Spleen (tissue), 11 donors: Measurements from ENCODE around the gene SPDYE2B. TPM values are rescaled to one million over a fixed set of nuclear protein-coding genes. Genes with fewer than 3 reads are reported as not detected.
A peak's percentile ranks its signal among the peaks of the same experiment; 100 is the strongest.
"Not testable (repeated sequence)": the region's sequence is repeated elsewhere in the genome, so short reads cannot be mapped to it uniquely, and the experiment has no call there.

Source experiments
- DNase-seq: peaks from one replicate; pipeline ENCODE4 v3.0.0-alpha.2; 2020
- H3K27ac ChIP-seq, 8 donors: fragments of 200-600 bp; sonication (generic) in 7 of 8; 1 replicate in 4 of 8; 2 replicates in 4 of 8; pipeline versions ENCODE4 v1.5.0 to v1.8.0; 2016 to 2021; ENCODE audit warnings: inconsistent platforms in 4 of 8, mild to moderate bottlenecking in 4 of 8, moderate library complexity in 1 of 8
- H3K27me3 ChIP-seq, 7 donors: fragments of 200-600 bp; sonication (generic) in 6 of 7; replicated peaks in 1 of 7; 1 replicate in 4 of 7; 2 replicates in 3 of 7; pipeline versions ENCODE4 v1.5.0 to v1.8.0; 2016 to 2021; ENCODE audit warnings: inconsistent platforms in 3 of 7, mild to moderate bottlenecking in 1 of 7
- H3K36me3 ChIP-seq, 6 donors: fragments of 200-600 bp; sonication (generic) in 5 of 6; 1 replicate in 4 of 6; 2 replicates in 2 of 6; pipeline versions ENCODE4 v1.5.0 to v1.8.0; 2016 to 2021; ENCODE audit warnings: inconsistent platforms in 2 of 6
- H3K4me1 ChIP-seq, 6 donors: fragments of 200-600 bp; sonication (generic) in 5 of 6; 1 replicate in 3 of 6; 2 replicates in 3 of 6; pipeline versions ENCODE4 v1.5.0 to v1.8.0; 2016 to 2021; ENCODE audit warnings: inconsistent platforms in 3 of 6
- H3K4me3 ChIP-seq, 8 donors: fragments of 200-600 bp; sonication (generic) in 7 of 8; 1 replicate in 4 of 8; 2 replicates in 4 of 8; pipeline versions ENCODE4 v1.5.0 to v1.8.0; 2016 to 2021; ENCODE audit warnings: inconsistent platforms in 4 of 8, mild to moderate bottlenecking in 4 of 8, moderate library complexity in 2 of 8
- H3K9me3 ChIP-seq, 8 donors: fragments of 200-600 bp; sonication (generic) in 7 of 8; 1 replicate in 4 of 8; 2 replicates in 4 of 8; pipeline versions ENCODE4 v1.5.0 to v1.8.0; 2016 to 2021; ENCODE audit warnings: inconsistent platforms in 4 of 8
- WGBS, 5 donors: extraction: QIAGEN DNeasy Blood & Tissue Kit in 3 of 5; methylation state at CpG; one replicate each; pipeline versions ENCODE4 v1.1.5 to v1.1.7; 2013 to 2018; 5-methylcytosine and 5-hydroxymethylcytosine counted together
- intact Hi-C: fragments of 100-400 bp; cut with DNase I; formaldehyde crosslinking; loops from one replicate; pipeline ENCODE4 v1.15.0; 2023; ENCODE audit warnings: low total_unique reads
- polyA plus RNA-seq, 3 donors: library from polyadenylated mRNA; stranded (reverse); fragments of 200-250 nt; gene quantifications; one replicate each; pipeline ENCODE4 v1.2.1, GENCODE V29; 2013
- total RNA-seq, 7 donors: library from RNA; depleted of rRNA in 3 of 7; stranded (reverse); fragments of >200 nt in 3 of 7; fragmentation: NEBNext Ultra II Directional in 4 of 7; extraction: Animal tissue kit (Norgen Biotek cat#: 25700) in 4 of 7; gene quantifications; one replicate each; pipeline versions ENCODE4 v1.1.0 to v1.2.1, GENCODE V29; 2016 to 2021
- donor health status: healthy with polysubstance abuse.
- donor health status: DM: no; HTN: no; CAD: no; lungs with moderate emphysema.
- donor health status: DM: no; HTN: no; CAD: no.
- donor health status: Bipolar disorder and iron deficiency.
- donor health status: healthy.
- donor health status: DM: no; HTN: no; CAD: no.
- donor health status: DM: yes; HTN: yes; CAD: no.

Gene SPDYE2B
- total and polyA plus RNA-seq, 10 donors: not detected

DNA sequence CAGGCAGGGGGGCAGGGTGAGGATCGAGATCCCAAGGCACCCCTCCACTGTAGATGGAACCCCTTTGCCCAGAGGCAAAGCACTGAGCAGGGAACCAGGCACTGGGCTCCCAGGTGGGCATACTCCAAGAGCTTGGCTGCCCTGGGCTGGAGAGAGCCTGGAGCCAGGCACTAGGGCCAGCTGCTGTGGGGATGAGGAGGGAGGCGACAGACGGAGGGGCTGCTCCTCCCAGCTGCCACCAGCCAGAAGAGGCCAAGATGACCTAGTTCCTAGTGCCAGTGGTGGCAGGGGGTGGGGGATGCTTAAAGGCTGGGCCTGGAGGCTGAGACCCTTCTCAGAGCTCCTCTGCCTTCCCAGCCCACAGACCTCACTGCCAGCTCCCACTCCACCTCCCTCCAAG is 35.2 kb upstream of the SPDYE2B start:
- H3K27ac ChIP-seq, H3K9me3 ChIP-seq, intact Hi-C loops, DNase-seq, H3K4me3 ChIP-seq, H3K27me3 ChIP-seq, H3K4me1 ChIP-seq, H3K36me3 ChIP-seq: not testable (repeated sequence)
- WGBS, 5 donors: no CpG with 5 or more reads among the region's 3 CpGs

DNA sequence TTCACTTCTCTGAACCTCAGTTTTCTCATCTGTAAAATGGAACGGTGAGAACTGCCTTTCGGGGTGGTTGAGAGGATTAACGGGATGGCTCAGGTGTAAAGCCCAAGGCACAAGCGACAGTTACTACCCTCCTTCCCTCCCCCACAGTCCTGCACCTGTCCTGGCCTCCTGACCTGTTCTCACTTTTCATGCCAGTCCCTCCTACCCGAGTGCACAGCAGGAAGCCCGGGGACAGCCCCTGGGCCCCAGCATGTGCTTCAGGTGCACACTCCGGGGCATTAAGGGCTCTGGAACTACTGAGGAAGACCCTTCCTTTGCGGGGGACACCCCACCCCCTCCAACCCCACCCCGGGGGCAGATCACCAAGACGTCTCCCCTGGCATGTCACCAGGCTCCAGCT is 34.2 kb upstream of the SPDYE2B start:
- intact Hi-C loops, H3K4me3 ChIP-seq, DNase-seq, H3K27ac ChIP-seq, H3K4me1 ChIP-seq, H3K9me3 ChIP-seq, H3K27me3 ChIP-seq, H3K36me3 ChIP-seq: not testable (repeated sequence)
- WGBS, 5 donors: no CpG with 5 or more reads among the region's 10 CpGs

DNA sequence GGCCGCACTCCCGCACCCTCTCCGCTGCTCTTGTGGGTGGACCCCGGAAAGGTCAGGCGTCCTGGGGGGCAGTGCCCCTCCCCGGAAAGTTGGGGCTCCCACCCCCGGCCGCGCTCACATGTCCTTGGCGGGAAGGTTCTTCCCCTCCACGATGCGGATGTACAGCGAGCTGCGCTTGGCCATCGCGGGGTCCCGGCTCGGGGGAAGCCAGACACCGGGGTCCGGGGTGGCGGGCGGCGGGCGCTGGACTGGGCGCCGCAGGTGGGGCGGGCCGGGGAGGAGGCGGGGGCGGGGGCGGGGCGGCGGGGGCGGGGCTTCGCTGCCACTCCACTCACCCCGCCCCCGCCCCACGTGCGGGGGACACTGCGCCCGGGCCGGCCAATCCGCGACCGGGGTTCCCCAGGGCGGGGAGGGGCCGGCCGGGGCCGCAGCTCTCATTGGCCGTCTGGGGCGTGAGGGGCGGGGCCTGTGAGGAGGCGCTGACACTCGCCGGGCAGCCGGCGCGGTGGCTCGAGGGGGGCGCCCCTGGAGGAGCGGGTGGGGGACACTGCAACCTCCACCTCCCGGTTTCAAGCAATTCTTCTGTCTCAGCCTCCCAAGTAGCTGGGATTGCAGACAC is 33.5 kb upstream of the SPDYE2B start, which contains the start of gene RASA4:
RASA4 (minus strand) TSS at position 250 of the 619 bp plus-strand sequence; CDS start at position 183, 67 bp downstream.
- H3K4me1 ChIP-seq, H3K9me3 ChIP-seq, H3K27me3 ChIP-seq, intact Hi-C loops, H3K36me3 ChIP-seq, H3K27ac ChIP-seq: not testable (repeated sequence)
- DNase-seq: peak; percentile 90
- H3K4me3 ChIP-seq: peak within 1 kb of the TSS in 6 of 8 donors; percentile 35 to 63 (median 44)
- 0 to 1% (median 0%) methylated on average over 16 to 24 of the region's 62 CpGs; no CpG with 5 or more reads in 1 of the 5 donors for whole genome bisulfite sequencing, 5 donors

DNA sequence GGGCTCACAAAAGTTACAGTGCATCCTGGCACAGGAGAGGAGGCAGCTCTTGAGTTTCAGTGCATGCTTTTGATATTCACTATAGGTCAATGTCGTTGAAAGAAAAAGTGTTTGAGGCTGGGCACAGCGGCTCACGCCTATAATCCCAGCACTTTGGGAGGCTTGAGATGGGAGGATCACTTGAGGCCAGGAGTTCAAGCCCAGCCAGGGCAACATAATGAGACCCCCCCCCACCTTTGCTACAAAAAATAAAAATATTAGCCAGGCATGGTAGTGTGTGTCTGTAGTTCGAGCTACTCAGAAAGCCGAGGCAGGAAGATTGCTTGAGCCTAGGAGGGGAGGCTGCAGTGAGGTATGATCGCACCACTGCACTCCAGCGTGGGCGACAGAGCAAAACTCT is 32.0 kb upstream of the SPDYE2B start:
- H3K27ac ChIP-seq, H3K27me3 ChIP-seq, intact Hi-C loops, H3K36me3 ChIP-seq, DNase-seq, H3K4me1 ChIP-seq, H3K4me3 ChIP-seq, H3K9me3 ChIP-seq: not testable (repeated sequence)
- whole genome bisulfite sequencing, 5 donors: 64 to 93% (median 87%) methylated on average over 2 to 3 of the region's 8 CpGs

DNA sequence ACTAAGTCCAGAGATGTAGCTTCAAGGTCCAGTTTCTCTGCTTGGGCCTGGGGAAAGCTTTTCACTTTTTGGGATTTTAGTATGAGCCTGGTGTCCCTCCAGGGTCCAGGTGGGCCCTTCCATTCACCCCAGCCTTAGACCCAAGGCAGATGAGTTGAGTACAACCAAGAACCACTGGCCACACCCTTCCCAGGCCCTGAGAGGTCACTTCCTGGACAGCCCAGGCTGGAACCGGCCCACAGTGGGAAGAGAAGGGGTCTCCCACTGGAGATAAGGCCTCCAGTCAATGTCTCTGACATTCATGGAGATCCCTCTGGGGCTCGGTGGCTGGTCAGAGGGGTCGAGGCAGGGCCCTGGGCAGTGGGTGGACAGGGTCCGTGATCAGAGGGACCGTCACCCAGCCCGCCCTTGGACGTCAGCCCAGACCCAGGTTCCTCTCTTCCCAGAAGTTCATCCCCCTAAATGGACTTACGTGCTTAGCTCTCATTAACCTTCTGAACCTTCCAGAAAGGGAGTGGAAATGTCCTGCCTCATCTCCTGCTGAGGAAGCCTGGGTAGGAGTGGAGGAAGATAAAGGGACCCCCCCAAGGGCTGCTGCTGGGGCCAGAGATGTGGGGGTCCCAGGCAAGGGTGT is 22.7 kb upstream of the SPDYE2B start:
- H3K27me3 ChIP-seq, intact Hi-C loops, H3K4me1 ChIP-seq, H3K27ac ChIP-seq, H3K36me3 ChIP-seq, DNase-seq, H3K4me3 ChIP-seq, H3K9me3 ChIP-seq: not testable (repeated sequence)
- no CpG with 5 or more reads among the region's 8 CpGs for WGBS, 5 donors

DNA sequence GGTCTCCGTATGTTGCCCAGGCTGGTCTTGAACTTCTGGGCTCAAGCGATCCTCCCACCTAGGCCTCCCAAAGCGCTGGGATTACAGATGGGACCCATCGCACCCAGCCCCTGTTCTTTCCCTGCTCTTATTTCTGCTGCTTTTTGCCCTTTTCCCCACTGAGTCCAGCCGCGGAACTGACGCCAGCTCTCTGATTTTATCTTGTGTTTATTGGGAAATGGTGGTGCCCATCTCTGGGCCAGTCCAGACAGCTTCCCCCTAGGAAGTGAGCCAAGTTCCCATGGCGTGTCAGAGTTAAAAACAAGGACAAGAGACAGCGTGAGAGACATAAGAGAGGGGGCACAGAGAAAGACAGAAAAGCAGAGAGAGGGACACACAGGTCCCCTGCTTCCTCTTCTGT is 19.5 kb upstream of the SPDYE2B start:
- 63 to 90% (median 73%) methylated on average over 2 to 4 of the region's 9 CpGs; no CpG with 5 or more reads in 1 of the 5 donors for WGBS, 5 donors
- H3K36me3 ChIP-seq, H3K27me3 ChIP-seq, H3K9me3 ChIP-seq, H3K4me1 ChIP-seq, H3K27ac ChIP-seq, H3K4me3 ChIP-seq, intact Hi-C loops: not testable (repeated sequence)
- DNase-seq: peak; percentile 30

DNA sequence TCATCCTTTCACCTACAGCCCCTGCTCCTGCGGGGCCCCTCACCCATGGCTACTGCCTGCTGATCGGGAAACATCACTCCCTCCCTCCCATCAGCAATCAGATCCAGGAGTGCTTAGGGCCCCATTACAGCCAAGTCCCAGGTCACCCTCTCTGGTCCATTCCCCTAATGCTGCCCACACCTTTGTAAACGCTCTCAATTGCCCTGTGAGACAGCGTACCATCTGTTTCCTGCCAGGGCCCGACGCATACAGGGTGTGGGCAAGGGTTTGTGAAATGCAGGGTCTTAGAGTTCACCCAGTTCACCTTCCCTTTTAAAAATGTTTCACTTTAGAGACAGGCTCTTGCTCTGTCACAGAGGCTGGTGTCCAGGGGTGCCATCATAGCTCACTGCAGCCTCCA is 15.8 kb upstream of the SPDYE2B start:
- H3K4me1 ChIP-seq, H3K4me3 ChIP-seq, H3K27me3 ChIP-seq, H3K9me3 ChIP-seq, H3K27ac ChIP-seq, DNase-seq, intact Hi-C loops, H3K36me3 ChIP-seq: not testable (repeated sequence)
- WGBS, 5 donors: 33 to 63% (median 47%) methylated on average over 1 to 2 of the region's 6 CpGs

DNA sequence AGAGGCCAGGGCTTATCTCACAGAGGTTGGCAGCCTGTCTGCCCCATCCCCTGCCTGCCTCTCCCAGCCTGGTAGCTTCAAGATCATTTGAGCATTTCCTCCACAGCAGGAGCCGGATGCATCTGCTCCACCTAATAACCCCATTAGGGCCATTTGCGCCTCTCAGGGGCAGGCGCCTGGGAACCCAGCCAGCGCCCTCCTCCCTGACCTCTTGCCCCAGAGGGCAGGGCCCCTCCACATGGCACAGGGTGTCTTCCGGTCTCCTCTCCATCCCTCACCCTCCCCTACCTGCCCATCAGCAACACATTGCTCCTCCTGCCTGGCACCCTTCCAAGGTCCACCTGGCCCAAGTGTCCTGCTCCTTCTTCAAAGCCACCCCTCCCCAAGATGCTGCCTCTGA is 14.8 kb upstream of the SPDYE2B start:
- WGBS, 5 donors: 52 to 71% methylated on average over 3 of the region's 5 CpGs; no CpG with 5 or more reads in 3 of the 5 donors
- intact Hi-C loops, H3K4me1 ChIP-seq, H3K36me3 ChIP-seq, H3K9me3 ChIP-seq, DNase-seq, H3K4me3 ChIP-seq, H3K27ac ChIP-seq, H3K27me3 ChIP-seq: not testable (repeated sequence)

DNA sequence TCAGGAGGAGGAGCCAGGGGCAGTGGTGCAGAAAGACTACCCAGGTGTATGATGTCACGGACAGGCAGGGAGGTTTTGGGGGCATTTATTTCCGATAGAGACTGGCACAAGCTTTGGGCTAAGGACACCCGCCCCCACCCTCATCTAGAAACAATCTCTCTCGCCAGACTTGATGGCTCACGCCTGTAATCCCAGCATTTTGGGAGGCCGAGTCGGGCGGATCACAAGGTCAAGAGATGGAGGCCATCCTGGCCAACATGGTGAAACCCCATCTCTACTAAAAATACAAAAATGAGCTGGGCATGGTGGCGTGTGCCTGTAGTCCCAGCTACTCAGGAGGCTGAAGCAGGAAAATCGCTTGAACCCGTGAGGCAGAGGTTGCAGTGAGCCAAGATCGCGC is 13.2 kb upstream of the SPDYE2B start:
- H3K9me3 ChIP-seq, H3K27ac ChIP-seq, H3K4me3 ChIP-seq, intact Hi-C loops, H3K27me3 ChIP-seq, H3K36me3 ChIP-seq, H3K4me1 ChIP-seq: not testable (repeated sequence)
- WGBS, 5 donors: 84 to 92% (median 87%) methylated on average over 7 to 9 of the region's 13 CpGs
- peak; percentile 6 for DNase-seq

DNA sequence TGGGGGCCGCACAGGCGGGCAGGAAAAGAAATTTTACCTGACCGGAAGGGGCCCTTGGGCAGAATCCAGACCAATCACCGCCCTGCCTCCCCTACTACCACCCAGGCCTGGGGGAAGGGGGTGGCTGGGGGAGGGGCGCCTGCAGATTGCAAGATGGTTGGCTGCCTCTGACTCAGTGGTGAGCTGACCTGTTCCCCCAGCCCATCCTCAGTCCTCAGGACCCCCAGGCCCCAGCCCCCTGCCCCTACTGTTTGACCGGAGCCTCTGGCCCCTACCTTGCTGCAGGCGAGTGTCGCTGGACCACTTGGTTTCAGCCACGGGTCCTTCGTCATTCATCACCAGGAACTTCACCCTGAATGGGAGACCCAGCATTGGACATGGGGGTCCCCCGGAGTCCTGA is 11.3 kb upstream of the SPDYE2B start:
- H3K27me3 ChIP-seq, H3K36me3 ChIP-seq, H3K4me1 ChIP-seq, H3K4me3 ChIP-seq, H3K9me3 ChIP-seq, H3K27ac ChIP-seq, intact Hi-C loops: not testable (repeated sequence)
- peak; percentile 54 for DNase-seq
- 90 to 92% (median 92%) methylated on average over 4 to 7 of the region's 11 CpGs; no CpG with 5 or more reads in 1 of the 5 donors for WGBS, 5 donors

DNA sequence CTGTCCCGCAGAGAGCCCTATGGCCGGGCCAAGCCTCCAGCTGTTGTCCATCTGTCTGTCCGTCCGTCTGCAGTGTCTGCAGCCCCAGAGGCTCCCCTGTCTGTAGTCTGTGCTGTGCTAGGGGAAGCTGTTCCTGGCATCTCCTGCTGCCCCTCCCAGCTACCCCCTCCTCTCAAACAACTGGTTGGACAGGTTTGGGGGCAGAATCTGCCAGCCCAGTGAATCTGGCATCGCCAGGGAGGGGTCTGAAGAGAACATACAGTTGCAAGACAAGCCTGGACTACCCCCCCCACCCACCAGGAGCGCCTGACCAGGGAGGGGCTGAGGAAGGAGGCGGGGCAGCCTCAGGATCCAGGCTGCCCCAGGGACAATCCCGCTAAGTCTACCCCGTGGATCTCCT is 7.4 kb upstream of the SPDYE2B start, which contains the start of gene UPK3BL1:
UPK3BL1 (minus strand) TSS at position 101 of the 400 bp plus-strand sequence; CDS start at position 51, 50 bp downstream.
- H3K9me3 ChIP-seq, H3K36me3 ChIP-seq, H3K27me3 ChIP-seq, intact Hi-C loops, DNase-seq, H3K27ac ChIP-seq, H3K4me1 ChIP-seq, H3K4me3 ChIP-seq: not testable (repeated sequence)
- WGBS, 5 donors: no CpG with 5 or more reads among the region's 9 CpGs
